HG03460 (cell line): ENCODE data around the gene CLPSL1.

Source experiments
- ATAC-seq: cut with Tn5 transposase; IDR thresholded peaks from one replicate; pipeline ENCODE4 v1.9.1; 2021; ENCODE audit not compliant: unreplicated experiment

The CLPSL1 gene

DNA sequence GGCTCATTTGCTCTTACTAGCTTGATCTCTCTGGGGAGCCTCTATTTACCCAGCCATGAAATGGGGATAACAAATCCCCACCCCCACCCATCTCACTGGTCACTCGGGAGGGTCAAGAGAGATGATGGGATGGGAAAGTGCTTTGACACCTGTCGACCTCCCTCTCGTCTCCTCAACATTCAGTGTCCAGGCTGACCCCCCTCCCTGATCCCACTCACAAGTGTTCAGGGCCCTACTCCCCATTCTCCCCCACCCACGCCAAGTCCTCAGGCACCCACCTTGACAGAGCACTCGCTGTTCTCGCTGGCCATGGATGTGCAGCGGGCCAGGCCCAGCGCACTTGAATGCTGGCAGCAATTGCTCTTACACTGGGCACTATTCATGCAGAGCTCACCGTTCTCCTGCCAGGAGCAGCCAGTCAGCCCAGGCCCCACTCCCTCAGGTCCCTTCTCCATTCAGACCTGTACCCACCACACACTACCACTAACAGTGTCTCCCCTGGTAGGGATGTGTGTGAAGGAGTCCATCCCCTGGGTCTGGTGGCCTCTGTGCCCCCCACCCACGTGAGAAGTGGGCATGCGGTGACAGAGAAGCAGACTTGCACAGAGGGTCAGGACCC is 14.7 kb downstream of the CLPSL1 start:
- no peak for ATAC-seq

DNA sequence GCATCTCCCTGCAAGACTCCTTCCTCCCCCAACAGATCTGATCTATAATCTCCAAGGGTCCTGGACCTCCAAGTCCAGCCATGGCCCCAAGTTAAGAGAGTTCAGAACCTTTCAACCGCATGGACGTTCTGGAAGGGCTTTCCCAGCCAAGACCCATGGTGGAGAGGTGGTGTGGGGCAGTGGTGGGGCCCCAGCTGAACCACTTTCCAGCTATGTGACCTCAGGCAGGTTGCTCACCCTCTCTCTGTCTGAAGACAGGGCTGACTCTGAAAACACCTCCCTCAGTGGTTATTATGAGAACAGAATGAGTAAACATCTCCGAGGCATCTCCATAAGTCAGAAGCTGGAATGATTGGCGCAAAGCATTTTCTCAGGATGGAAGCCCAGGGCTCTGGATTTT is 15.4 kb downstream of the CLPSL1 start:
- no peak for ATAC-seq

DNA sequence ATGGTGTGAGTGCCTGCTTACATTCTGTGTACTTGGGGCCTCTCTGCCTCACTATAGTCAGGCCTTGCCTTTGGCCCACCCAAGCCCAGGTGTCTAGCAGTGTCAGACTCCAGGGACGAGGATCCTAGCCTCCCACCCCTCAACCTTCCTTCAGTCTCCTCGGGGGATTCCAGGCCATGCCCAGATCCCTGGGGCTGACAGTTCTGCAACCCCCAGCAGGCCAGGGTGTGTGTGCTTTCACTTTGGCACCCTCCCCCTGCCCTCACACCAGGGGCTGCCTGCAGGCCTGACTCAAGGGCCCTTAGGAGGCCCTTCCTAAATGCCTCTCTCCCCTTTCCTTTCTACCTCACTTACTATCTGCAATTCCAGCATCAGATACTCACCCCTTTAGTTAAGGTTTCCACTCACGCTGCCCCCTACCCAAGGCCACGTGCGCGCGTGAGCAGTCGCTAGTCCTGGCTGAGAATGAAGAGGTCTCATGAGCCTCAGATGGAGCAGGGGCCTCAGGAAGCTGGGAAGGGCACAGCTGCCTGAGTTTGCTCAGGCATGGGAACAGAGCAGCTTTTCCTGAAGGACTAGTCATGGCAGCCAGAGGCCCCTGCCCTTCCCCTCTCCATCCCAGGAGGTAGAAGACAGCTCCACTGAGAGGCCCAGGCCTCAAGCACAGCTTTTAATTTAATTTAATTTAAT is 17.2 kb downstream of the CLPSL1 start:
- ATAC-seq, result no peak

DNA sequence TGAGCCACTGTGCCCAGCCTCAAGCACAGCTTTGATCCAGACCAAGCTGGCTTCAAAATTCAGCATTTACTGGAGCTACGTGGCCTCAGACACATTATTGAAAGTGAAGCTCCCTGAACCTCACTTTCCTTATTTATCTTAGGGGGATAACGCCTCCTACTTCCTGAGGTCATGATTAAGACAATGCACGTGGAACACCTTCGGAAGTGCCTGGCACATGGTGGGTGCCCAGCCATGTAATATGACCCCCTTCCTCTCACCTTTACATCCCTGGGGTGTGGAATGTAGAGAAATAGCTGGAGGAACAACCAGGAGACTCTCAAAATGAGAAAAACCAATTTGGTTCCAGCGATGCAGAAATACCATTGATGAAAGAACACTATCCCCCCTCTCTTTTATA is 17.9 kb downstream of the CLPSL1 start:
- no peak for ATAC-seq

DNA sequence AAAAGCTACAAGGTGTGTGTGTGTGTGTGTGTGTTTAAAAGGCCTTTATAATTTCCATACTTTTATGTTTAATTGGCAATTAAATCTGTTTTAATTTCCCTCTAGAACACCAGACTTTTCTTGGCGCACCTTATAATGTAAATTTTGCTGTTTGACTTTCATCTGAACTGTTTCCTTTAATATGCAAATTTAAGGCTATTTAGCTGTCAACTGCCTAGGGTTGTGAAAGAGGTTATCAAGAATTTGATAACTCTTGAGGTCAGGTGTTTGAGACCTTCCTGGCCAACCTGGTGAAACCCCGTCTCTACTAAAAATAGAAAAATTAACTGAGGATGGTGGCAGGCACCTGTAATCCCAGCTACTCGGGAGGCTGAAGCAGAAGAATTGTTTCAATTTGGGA is 20.3 kb downstream of the CLPSL1 start:
- no peak for ATAC-seq

DNA sequence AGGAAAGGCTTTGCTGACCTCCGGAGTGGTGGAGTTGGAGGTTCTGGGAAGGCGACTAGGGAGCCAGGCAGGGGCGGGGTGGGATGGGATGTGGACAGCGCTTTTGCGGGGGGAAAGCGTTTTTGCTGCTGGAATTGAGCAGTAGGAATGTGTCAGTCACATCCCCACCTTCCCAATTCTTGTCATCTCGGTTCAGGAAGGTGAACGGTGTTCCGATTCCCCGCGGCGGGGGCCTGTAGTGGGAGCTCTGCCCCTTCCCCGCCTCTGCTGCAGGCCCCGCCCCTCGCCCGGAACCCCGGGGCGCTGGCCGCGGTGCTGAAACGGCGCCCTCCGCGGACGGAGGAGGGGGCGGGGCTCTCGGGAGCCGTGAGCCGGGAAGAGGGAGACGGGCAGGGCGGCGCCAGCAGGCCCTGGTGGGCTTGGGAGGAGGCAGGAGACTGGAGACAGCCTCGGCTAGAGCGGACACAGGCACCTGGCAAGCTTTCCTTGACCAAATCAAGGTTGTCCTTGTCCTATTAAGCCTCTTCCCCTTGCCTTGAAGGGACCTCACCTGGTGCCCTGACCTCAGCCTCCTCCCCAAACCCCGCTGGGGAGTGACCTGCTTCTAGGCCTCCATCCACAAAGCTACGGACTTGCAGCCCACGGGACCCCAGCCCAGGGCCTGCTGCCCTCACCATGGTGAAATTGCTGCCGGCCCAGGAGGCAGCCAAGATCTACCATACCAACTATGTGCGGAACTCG is 24.3 kb downstream of the CLPSL1 start, which contains the start of gene LHFPL5:
Gene LHFPL5, plus strand, starts transcription at position 357 of the 741 bp plus-strand sequence. Its CDS starts 319 bp downstream, at position 676.
- no peak for ATAC-seq

DNA sequence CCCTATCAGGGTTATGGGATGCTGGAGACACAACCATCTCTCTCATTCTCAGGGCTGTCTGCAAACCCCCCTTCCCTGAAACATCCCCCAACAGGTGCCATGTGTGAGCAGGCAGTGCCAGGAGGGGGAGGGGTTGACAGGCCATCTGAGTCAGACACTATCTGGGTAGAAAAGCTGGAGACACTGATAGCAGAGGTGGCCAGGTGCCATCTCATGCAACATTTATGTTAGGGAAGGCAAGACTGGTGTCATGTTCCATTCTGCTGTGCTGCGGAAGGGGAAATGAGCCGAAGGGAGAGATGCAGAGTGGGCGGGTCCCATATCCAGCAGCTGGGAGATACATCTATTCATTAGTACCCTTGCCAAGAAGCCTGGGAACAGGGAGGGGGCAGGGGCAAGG is 27.9 kb downstream of the CLPSL1 start:
- ATAC-seq, result no peak

DNA sequence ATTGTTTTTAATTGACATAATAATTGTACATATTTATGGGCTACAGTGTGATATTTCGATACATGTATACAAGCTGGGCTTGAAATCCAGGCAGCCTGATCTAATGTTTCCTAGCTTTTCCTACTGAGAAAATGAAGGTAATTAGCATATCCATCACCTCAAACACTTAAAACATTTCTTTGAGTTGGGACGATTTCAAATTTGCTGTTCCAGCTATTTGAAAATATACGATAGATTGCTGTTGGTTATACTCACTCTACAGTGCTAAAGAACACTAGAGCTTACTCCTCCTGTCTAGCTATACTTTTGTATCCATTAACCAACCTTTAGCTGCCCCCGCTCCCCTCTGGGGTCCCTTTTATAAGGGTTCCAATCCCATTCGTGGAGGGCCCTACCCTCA is 29.0 kb downstream of the CLPSL1 start:
- ATAC-seq, result no peak

DNA sequence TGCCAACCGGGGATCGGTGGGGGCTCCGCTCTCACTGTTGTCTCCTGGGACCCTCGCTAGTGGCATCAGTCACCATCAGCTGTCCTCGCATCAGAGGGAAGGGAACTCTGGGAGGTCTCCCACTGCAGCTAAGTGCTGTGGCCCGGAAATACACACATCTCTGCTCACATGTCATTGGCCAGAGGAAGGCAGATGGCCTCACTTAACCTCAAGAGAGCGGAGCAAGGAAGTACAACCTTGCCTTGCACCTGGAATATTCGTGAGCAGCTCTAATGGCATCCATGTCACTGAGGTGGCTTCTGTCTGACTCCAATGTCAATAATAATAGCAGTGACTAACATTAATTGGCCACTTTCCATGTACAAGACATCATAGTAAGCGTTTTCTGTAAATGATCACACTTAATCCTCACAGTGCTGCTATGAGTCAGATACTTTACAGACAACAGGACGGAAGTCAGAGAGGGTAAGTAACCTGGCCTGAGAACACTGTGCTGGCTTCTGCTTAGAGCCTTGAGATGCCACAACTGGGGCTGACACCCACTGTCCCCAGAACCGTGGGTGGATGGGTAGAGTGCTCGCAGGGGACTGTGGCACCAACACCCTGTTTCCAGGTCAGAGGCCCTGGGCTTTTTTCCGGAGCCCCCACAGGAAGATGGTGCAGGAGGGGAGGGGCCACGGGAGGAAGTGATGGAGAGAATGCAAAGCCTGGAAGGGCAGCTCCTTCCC is 30.3 kb downstream of the CLPSL1 start:
- ATAC-seq, result no peak

DNA sequence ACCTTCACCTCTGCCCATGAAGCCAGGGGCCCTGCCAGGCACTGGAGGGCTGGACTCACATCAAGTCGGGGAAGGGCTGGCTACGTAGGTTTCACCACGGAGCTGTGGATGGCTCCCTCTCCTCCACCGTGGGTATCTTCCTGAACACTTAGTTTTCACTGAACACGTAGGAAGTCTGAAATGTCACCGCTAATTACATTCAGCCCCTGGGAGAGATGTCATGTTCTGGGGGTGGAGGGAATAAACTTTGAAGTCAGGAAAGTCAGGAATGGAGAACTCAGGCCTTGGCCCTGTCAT is 30.8 kb downstream of the CLPSL1 start:
- ATAC-seq, result no peak

DNA sequence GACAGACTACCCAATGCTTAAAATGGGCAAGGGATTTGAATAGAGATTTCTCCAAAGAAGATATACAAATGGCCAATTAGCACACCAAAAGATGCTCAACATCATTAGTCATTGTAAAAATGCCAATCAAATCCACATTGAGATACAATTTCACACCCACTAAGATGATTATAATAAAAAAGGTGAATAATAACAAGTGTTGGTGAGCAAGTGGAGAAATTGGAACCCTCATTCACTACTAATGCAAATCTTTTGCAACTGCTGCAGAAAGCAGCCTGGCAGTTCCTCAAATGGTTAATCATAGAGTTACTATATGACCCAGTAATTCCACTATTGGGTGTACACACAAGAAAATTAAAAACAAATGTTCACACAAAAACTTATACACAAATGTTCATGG is 36.7 kb downstream of the CLPSL1 start:
- ATAC-seq, result no peak

DNA sequence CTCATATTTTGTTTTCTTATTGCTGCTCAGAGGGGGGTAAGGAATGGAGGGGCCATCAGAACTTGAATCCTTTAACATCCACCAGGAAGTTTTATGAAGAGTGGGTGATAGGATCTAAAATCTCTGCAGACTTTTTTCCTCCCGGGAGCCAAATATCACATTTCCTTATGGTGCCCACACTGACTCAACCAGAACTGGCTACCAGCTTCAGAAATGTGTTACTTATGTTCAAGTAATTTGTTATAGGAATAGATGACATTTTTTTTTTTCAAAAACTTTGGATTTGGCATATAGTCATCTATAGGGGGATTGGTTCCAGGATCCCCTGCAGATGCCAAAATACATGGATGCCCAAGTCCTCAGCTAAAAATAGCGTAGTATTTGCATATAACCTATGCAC is 42.8 kb downstream of the CLPSL1 start:
- no peak for ATAC-seq

DNA sequence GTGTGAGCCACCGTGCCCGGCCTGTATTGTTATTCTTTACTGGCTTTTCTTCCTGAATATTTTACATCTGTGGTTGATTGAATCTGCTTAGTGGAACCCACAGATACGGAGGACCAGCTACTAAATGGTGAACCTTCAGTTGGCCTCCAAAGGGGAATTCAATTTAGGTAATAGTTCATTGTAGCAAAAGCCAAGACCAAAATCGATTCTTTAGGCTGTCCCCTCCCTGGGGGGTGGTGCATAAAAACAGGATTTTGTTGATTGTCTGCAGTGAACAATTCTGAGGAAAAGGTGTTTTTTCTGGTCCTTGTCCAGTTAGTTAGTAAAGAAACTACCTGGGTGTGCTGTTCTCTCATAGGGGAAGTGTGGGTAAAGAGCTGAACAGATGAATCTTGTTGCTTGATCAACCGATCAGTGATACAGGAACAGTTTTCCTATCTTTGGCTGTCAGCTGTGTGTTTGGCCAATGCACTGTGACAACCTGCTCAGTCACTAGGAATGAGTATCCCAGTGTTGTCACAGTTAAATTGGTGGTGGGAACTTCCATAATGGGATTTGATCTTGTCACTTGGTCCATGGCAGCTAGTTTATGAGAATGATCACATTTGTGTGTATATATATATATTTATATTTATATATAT is 43.9 kb downstream of the CLPSL1 start:
- ATAC-seq, result no peak

DNA sequence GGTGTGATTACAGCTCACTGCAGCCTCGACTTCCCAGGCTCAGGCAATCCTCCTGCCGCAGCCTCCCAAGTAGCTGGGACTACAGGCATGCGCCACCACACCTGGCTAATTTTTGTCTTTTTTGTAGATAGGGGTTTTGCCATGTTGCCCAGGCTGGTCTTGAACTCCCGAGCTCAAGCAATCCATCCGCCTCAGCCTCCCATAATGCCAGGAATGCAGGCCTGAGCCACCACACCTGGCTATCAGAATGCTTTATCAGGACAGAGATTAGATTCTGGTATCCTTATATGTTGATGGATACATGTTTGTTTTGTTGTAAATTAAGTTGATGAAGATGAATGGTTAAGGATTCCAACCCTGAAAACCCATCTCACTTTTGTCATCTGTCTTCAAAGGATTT is 48.5 kb downstream of the CLPSL1 start:
- ATAC-seq, result no peak

DNA sequence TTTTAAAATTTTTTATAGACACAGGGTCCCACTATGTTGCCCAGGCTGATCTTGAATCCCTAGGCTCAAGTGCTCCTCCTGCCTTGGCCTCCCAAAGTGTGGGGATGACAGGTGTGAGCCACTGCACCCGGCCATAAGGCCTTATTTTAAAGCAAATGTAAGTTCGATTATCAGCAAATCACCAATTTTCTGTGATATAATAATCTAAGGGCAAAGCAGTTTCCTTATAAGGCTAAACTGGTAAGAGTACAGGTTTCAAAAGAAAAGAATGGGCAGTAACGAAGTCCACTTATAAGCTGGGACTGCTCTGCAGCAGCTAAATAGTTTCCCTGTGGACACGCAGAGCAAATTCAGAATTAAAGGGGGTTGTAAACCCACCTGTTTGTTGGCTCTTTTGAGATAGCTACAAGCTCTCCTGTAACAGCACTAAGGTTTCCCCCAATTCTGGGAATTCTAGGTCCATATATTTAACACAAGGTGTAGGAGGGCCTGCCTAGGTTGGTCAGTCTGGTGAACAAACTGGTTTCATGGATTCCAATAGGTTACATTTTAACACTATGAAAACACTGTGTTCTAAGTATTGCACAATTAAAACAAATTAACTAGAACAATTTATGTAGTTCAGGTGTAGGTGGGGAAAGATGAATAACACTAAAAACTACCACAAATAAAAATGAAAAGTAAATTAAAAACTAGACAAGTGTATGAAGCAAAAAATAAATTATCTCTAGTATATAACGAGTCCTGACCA is 50.6 kb downstream of the CLPSL1 start:
- ATAC-seq, result no peak

DNA sequence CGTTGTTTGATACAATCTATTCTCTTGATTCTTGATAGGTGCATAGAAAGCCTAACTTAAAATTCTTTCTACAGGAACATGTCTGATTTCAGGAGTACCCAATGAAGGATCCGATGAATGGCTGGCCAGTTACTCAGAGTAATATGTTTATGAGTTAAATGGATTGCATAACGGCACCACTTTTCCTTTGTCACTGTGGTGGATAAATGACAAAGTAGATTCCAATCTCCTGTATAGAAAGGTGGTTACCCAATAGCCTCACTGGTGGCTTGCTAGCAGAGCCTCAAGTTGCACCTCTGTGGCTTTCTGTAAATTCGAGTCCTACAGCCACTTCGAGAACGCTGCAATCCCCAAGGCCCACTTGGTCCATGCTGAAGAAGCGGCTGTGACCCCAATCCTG is 52.7 kb downstream of the CLPSL1 start:
- no peak for ATAC-seq
